ENCODE measurements around the gene UGT1A8.
"Not testable (repeated sequence)": the region's sequence is repeated elsewhere in the genome, so short reads cannot be mapped to it uniquely, and the experiment has no call there.

UGT1A8 gene

DNA sequence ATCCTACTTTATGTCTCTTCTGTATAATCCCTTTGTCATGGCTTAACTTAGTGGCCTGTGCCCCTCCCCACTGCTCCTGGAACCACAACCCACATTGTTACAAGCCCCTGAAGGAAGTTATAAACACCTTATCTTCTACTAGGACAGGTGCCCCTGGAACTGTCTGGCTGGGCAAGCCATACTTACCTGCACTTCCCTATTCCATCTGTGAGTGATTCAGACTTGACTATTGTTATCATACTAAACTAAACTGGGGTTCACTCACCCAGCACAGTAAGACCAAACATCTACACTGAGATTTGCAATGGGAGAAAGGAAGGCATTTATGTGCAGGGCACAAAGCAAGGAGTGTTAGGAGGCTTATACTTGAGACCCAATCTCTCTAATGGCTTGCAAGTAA lies 71.6 kb downstream of the UGT1A8 start:
- no peak for DNase-seq

DNA sequence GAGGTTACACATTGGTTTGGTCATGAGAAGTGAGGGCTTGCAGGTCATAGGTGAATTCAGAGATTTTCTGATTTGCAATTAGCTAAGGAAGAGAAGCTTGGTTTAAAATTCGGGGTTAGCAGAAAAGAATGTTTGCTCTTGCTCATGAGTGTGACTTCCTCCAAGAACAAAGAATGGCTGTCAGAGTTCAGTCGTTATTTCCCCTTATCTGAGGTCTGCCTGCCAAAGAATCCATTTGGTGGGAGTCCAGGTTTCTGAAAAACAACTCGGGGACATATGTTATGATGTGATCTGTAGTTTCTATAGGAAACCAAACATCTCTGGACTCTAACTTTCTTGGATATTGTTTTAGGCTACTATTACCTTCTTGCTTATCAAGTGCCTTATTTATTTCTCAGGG lies 72.1 kb downstream of the UGT1A8 start:
- no peak for DNase-seq

DNA sequence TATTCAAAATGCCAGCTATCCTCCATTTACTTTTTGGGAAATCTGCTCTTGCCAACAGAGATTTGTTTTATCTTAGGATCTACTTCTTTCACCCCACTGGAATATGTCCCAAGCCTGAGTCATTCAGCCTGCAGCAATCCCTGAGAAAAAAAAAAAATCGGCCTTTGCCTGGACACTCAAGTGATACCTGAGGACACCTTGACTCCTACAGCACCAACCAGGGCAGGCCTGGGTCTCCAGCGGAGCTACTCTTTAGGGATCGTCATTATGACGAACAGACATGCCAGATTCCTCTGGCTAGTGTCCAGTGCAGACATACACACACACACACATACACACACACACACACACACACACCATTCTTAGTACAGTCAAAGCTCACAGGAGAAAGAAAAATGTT lies 73.0 kb downstream of the UGT1A8 start:
- no peak for DNase-seq

DNA sequence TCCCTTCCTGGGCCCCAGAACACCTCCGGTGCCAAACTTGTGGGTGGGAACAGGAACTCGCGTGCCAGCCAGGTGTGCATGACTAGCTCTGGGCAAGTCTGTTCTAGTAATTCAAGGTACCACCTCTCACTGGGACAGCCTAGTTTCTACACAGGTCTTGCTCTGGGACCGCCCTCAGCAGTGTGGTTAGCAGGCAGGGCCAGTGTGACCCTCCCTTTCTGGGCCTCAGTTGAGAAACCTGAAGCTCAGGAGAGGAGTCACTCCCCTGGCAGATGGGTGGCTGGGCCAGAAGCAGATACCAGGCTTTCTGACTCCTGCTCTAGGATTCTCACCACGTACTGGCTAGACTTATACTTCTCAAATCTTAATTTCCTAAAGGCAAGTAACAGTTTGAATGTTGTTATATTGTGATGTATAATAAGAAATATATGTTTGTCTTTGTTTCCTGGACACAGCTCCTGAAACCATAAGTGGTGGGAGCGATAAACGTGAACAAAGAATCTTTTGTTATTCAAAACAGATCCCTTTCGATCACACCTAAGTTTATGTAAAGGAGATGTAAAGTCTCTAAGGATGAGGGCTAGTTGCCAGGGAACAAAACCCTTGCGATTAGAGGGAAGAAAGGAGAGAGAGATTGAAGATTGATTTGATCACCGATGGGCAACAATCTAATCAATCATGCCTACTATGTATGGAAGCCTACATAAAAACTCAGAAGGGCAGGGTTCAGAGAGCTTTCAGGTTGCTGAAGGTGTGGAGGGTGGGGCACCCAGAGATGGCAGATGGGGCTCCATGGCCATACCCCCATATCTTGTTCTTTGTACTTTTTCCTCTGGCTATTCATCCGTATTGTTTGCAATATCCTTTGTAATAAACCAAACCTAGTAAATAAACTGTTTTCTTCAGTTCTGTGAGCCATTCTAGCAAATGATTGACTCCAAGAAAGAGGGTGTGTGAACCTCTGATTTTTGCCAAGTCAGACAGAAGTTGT lies 74.3 kb downstream of the UGT1A8 start:
- no peak for DNase-seq

DNA sequence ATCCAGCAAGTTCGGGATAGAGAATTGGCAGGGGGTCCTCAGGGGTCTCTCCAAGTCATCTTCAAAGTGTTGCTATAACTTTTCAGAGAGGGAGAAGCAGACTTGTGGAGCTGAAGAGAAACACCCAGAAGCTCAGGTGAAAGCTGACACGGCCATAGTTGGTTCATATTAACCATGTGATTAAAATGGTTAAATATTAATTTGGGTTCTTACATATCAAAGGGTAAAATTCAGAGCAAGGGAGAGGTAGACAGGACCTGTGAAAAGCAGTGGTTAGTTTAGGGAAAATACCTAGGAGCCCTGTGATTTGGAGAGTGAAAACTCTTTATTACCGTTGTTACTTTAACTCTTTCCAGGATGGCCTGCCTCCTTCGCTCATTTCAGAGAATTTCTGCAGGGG lies 75.2 kb downstream of the UGT1A8 start, which contains the start of gene UGT1A6:
UGT1A6 (plus strand) TSS at position 243 of the 400 bp plus-strand sequence; CDS start at position 358, 115 bp downstream.
- DNase-seq: no peak

DNA sequence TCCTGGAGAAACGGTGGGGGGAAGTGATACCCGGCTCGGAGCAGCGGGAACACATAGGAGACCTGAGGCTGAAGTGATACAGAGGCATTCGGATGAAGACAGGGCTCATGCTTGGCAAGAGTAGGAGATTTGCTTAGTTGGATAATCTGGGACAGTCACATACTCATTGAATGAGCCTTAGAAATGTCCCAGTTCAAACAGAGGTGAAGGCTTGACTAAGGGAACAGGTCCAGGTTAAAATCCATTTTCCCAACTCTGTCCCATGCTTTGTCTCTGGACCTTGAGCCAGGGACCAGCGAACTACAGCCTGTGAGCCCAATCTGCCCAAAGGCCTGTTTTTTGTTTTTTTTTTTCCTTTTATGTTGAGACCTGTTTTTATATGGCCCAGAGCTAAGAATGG lies 76.5 kb downstream of the UGT1A8 start:
- no peak for DNase-seq

DNA sequence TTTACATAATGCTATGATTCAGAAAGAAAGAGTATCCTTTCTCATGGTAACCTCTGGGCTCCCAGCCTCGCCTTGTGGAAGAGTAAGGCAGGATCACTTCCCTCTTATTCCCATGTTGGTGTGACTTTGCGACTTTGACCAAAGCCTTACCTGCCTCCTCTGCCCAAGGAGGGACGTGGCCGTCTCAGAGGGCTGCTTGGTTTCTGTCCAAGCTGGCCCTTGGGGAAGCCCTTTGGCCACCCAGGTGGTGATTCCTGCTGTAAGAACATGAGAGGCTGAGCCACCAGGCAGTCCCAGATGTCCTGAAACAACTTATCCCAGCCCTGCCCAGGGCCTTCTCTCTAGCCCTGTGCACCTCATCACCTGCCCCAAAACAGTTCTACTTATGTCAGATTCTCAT lies 81.3 kb downstream of the UGT1A8 start:
- DNase-seq: no peak

DNA sequence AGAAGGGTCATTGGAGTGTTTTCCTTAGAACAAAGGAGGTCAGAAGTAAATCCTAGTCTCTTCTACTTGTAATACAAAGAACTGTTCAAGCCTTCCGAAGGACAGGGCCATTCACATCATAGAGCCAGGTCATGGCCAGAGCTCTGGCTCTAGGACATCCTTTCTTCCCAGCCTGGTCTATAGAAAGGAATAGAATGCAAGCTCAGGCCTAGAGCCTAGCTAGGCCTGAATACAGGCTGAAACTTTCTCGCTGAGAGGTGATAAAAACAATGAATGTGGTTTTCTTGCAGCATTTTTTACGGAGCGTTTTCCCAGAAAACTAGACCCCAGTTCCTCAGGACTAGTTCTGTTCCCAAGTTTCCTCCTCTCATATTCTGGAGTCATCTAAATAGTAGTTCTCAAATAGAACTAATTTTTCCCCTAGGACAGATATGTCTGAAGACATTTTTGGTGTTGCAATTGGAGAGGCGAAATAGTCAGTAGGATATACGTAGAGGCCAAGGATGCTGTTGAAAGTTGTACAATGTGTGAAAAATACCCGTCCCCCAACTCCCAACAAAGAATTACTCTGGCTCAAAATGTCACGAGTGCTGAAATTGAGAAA lies 82.1 kb downstream of the UGT1A8 start:
- DNase-seq: no peak

DNA sequence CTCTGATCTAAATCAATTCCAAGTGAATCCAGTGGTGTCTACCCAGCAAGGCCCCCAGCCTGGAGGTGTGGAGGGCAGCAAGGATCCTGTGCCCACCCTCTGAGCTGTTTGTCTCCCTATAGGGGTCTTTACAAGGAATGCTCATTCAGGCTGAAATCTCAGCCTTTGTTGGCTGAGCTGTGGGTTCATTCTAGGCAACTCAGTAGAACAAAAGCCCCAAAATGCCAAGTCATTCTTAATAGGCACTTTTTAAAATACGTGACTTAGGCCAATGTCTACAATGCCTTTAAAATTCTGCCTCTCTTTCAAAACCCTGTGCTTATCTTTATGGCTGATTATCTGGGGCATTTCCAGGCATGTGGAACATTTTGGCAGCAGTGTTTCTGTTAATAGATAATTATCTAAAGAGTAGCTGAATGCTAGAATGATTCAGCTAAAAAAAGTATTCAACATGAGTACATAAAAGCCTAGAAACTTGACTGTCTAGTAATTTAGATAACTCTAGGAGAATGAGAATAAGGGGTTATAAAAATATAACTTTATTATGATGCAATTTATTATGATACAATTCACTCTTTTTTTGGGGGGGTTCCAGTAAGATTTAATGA lies 82.7 kb downstream of the UGT1A8 start:
- DNase-seq: no peak

DNA sequence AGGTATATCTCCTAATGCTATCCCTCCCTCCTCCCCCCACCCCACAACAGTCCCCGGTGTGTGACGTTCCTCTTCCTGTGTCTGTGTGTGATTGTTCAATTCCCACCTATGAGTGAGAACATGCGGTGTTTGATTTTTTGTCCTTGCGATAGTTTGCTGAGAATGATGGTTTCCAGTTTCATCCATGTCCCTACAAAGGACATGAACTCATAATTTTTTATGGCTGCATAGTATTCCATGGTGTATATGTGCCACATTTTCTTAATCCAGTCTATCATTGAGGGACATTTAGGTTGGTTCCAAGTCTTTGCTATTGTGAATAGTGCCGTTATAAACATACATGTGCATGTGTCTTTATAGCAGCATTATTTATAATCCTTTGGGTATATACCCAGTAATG lies 83.4 kb downstream of the UGT1A8 start:
- not testable (repeated sequence) for DNase-seq

DNA sequence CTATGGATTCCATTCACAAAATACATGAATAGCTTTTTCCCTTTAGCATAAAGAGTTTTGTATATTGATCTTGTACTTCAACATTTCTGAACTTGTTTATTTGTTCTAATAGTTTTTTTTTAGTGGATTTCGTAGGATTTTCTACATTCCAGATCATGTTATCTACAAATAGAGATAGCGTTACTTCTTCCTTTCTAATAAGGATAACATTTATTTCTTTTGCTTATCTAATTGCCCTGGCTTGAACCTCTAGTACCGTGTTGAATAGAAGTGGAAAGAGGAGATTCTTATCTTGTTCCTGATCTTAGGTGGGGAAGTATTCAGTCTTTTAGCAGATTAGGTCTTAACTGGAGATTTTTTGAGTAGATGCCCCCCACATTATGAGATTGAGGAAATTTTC lies 84.8 kb downstream of the UGT1A8 start:
- DNase-seq: no peak

DNA sequence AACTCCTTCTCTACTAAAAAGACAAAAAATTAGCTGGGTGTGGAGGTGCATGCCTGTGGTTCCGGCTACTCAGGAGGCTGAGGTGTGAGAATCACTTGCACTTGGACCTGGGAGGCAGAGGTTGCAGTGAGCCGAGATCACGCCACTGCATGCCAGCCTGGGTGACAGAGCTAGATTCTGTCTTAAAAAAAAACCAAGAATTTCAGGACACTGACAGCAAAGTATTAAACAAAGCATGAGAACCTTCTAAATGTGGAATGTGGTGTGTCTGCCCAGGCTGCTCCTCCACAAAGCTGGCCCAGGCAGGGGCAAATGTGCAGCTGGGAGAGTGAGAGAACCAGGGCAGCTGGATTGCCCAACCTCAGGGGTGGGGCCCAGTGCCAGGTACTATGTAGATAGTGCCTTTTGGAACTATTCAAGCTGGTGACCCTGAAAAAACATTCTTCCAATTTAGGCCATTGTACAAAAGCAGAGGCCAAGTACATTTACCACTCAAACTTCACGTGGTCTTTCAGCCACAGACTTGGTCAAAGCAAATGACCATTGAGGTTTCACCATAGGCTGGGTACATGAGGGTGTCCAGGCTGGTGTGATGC lies 88.6 kb downstream of the UGT1A8 start:
- DNase-seq: no peak

DNA sequence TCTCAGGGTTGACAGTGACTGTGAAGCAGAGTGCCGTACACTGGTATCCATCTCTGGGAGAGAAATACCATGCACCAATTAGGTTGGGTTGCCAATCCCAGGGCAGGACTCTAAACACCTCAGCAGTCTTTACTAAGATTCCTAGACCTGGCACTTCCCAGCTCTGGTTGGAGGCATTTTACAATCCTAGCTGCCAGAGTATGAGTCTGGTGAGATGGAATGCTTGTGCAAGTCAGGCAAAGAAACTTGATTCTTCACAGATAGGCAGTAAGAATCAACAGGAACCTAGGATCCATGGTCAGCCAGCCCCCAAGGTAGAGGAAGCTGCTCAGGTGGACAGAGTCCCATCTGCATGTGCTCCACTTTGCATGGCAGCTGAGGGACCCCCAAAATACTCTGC lies 89.3 kb downstream of the UGT1A8 start:
- DNase-seq: no peak

DNA sequence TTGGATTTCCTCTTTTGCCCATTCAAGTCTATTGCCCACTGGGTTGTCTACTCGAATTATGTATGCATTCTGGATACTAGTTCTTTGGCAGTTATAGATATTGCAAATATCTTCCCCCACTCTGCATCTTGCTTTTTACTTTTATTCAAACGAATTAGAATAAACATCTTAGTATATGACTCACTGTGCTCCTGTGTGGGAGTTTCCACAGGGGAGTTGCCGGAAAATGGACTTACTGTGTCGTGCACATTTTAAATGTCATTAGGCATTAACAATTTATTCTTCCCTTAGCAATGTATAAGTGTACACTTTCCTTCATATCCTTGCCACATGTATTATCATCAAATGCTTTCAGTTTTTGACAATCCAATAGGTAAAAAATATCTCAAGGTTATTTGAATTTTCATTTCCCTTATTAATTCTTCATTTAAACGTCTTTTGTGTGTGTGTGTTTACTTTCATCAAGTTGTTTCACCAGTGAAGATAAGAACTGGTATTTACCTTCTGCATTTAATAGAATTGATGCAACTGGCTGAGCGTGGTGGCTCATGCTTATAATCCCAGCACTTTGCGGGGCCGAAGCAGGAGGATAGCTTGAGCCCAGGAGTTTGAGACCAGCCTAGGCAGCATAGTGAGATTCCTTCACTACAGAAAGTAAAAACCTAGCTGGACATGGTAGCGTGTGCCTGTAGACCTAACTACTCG lies 90.7 kb downstream of the UGT1A8 start:
- DNase-seq: no peak

DNA sequence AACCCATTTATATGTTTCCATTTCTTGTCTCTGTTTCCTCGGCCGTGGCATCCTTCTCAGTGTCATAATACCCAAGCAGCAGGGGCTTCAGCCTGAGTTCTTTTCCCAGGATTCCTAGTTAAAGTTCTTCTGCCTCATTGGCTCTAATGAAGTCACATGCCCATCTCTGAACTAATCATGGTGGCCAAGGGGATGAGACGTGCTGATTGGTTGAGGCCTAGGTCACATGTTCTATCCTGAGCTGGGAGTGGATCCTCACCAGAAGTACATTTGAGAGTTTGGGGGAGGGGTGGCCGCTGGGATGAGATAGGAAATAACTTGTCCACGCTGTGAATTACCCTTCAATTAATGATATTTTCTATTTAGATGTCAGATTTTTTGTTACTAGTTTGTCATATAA lies 91.5 kb downstream of the UGT1A8 start:
- no peak for DNase-seq

DNA sequence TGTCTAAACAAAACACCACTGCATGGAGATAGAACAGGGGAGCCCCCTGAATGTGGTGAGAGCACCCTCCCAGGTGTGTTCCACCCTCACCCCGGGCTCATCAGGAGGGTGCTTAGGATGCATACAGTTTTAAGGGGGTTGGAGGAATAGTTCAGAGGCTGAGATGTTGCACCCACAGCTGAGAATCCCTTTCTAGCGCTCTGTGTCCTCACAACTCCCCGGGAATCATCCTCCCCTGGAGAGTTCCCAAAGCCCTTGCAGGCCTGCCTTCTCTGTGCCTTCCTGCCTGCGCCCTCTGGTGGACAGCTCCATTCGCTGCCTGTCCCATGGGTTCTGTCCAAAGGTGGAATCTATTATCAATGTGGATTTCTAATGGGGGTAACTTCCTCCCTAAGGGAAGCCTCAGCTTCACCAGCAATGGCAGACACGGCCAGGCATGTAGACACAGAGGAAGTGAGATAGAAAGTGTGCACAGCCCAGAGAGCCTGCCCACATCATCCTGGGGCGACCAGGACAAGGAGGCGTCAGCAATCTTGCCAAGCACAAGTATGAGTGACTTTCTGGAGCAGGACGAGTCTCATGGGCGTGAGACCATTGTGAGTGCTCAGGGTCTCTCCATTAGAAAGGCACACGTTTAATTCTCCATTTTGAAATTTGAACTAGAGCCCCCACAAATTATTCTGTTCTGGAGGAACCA lies 94.0 kb downstream of the UGT1A8 start:
- DNase-seq: peak; percentile 70

DNA sequence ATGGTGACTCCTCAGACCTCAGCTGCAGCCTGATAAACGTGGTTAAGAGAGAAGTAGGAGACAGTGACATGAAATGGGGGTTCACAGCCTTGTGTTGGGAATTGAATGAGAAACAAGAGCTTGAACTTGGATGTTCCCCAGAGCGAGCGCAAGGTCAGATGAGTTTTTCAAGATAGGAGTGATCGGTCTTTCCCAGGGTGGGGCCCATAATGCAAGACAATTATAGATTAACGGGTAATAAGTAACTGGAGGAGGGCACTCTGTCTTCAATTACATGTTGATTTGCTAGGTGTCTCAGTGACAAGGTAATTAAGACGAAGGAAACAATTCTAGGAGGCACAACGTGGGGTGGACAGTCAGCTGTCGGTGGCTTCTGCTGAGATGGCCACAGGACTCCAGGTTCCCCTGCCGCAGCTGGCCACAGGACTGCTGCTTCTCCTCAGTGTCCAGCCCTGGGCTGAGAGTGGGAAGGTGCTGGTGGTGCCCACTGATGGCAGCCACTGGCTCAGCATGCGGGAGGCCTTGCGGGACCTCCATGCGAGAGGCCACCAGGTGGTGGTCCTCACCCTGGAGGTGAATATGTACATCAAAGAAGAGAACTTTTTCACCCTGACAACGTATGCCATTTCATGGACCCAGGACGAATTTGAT lies 95.3 kb downstream of the UGT1A8 start, which contains the start of gene UGT1A5:
UGT1A5 (plus strand) TSS at position 297 of the 651 bp plus-strand sequence; CDS start at position 382, 85 bp downstream.
- DNase-seq: no peak

DNA sequence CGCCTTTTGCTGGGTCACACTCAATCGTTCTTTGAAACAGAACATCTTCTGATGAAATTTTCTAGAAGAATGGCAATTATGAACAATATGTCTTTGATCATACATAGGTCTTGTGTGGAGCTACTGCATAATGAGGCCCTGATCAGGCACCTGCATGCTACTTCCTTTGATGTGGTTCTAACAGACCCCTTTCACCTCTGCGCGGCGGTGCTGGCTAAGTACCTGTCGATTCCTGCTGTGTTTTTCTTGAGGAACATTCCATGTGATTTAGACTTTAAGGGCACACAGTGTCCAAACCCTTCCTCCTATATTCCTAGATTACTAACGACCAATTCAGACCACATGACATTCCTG lies 95.8 kb downstream of the UGT1A8 start:
- DNase-seq: no peak

DNA sequence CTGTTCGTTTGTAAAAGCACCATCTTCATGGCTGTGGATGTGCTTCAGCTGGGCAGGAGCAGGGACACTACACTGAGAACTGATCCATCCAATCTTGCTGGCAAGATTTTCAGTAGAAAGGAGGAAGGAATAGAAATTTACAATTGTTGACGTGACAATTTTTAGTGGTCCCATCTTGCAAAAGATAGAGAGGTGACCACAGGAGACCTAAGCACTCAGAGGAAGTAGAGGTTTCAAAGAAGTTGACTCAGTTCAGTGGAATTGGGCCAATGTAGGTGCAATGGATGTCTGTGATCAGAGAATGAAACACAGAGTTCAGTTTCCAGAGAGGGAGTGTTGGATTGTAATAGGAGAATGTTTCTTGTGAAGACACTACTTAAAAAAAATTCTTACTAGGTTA lies 96.7 kb downstream of the UGT1A8 start:
- DNase-seq: no peak

DNA sequence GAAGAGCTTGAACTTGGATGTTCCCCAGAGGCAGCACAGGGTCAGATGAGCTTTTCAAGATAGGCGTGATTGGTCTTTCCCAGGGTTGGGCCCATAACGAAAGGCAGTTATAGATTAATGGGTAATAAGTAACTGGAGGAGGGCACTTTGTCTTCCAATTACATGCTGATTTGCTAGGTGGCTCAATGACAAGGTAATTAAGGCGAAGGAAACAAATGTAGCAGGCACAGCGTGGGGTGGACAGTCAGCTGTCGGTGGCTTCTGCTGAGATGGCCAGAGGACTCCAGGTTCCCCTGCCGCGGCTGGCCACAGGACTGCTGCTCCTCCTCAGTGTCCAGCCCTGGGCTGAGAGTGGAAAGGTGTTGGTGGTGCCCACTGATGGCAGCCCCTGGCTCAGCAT lies 101.1 kb downstream of the UGT1A8 start, which contains the start of gene UGT1A4:
UGT1A4 (plus strand) TSS at position 185 of the 400 bp plus-strand sequence; CDS start at position 270, 85 bp downstream.
- no peak for DNase-seq

DNA sequence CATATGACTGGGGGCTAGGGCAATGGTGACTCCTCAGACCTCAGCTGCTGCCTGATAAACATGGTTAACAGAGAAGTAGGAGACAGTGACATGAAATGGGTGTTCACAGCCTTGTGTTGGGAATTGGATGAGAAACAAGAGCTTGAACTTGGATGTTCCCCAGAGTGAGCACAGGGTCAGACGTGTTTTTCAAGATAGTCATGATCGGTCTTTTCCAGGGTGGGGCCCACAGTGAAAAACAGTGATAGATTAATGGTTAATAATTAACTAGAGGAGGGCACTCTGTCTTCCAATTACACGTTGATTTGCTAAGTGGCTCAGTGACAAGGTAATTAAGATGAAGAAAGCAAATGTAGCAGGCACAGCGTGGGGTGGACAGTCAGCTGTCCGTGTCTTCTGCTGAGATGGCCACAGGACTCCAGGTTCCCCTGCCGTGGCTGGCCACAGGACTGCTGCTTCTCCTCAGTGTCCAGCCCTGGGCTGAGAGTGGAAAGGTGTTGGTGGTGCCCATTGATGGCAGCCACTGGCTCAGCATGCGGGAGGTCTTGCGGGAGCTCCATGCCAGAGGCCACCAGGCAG lies 111.4 kb downstream of the UGT1A8 start, which contains the start of gene UGT1A3:
UGT1A3 (plus strand) TSS at position 320 of the 579 bp plus-strand sequence; CDS start at position 405, 85 bp downstream.
- DNase-seq: no peak

Data from NCI-H510A (cell line).